ENCODE results near the gene BFAR. TPM values are rescaled to one million over a fixed set of nuclear protein-coding genes. Genes with fewer than 3 reads are reported as not detected.
A peak's percentile ranks its signal among the peaks of the same experiment; 100 is the strongest.

The BFAR gene
- total RNA-seq, 1 experiment from 2014 or later = 57.0 TPM

GRCh38 chr16:14600164-14600563 lies 32.6 kb upstream of the BFAR start:
- intact Hi-C loops (cut with micrococcal nuclease) = loop anchor here (1.0 kb wide), 2 partner anchors 71 to 299 kb away; no protein-coding TSS in a partner anchor
- no peaks in the 10 kb centered on the region for H3K27me3 Mint-ChIP-seq (ENCODE audit: insufficient read depth, unreplicated experiment)
- H3K4me3 Mint-ChIP-seq (ENCODE audit: unreplicated experiment) = no peak overlapping the region
- ChIA-PET CTCF (interaction anchor here (0.6 to 1.7 kb wide), 9 partner anchors 69 to 351 kb away, joined by 3 to 5 read pairs (median 4); no protein-coding TSS in a partner anchor), POLR2A (interaction anchor here (0.7 kb wide), 1 partner anchor 32 kb away, joined by 3 read pairs; no protein-coding TSS in a partner anchor)
- no peaks in the 10 kb centered on the region for H3K4me1 Mint-ChIP-seq (ENCODE audit: insufficient read depth, unreplicated experiment)
- H3K9me3 Mint-ChIP-seq (ENCODE audit: unreplicated experiment) = no peaks in the 10 kb centered on the region
- H3K27ac Mint-ChIP-seq (ENCODE audit: low read depth, unreplicated experiment) = no peak overlapping the region
- peaks cover 88% of the 10 kb centered on the region for H3K36me3 Mint-ChIP-seq (ENCODE audit: insufficient read depth, unreplicated experiment)
- TF ChIP-seq CTCF (IDR thresholded peaks at IDR 0.05; ENCODE audit: unreplicated experiment) = peak; percentile 38
- BruUV-seq (replicated peaks) = no TSS peak
- DNase-seq (ENCODE audit: unreplicated experiment) = peak; percentile 27

GRCh38 chr16:14602443-14602963 lies 30.2 kb upstream of the BFAR start:
- CTCF ChIA-PET = interaction anchor here (0.6 to 1.8 kb wide), 7 partner anchors 11 to 354 kb away, joined by 3 to 4 read pairs (median 4); no protein-coding TSS in a partner anchor
- no peak for TF ChIP-seq CTCF (IDR thresholded peaks at IDR 0.05; ENCODE audit: unreplicated experiment)
- Mint-ChIP-seq H3K4me3 (ENCODE audit: unreplicated experiment) (no peak overlapping the region), H3K27ac (ENCODE audit: low read depth, unreplicated experiment) (no peak overlapping the region), H3K27me3 (ENCODE audit: insufficient read depth, unreplicated experiment) (no peaks in the 10 kb centered on the region), H3K9me3 (ENCODE audit: unreplicated experiment) (no peaks in the 10 kb centered on the region), H3K4me1 (ENCODE audit: insufficient read depth, unreplicated experiment) (no peaks in the 10 kb centered on the region), H3K36me3 (ENCODE audit: insufficient read depth, unreplicated experiment) (peaks cover 93% of the 10 kb centered on the region)
- POLR2A ChIA-PET = interaction anchor here (0.7 to 0.8 kb wide), 2 partner anchors 14 to 15 kb away, joined by 3 read pairs; no protein-coding TSS in a partner anchor
- intact Hi-C loops (cut with micrococcal nuclease) = no loop called here
- no peak for DNase-seq (ENCODE audit: unreplicated experiment)
- BruUV-seq (replicated peaks) = no TSS peak

- no peaks in the 10 kb centered on the region for H3K9me3 Mint-ChIP-seq (ENCODE audit: unreplicated experiment)
- no peak for TF ChIP-seq CTCF (IDR thresholded peaks at IDR 0.05; ENCODE audit: unreplicated experiment)
- no peak overlapping the region for H3K4me3 Mint-ChIP-seq (ENCODE audit: unreplicated experiment)
- peaks cover 89% of the 10 kb centered on the region for H3K36me3 Mint-ChIP-seq (ENCODE audit: insufficient read depth, unreplicated experiment)
- intact Hi-C loops (cut with micrococcal nuclease) = no loop called here
- no peaks in the 10 kb centered on the region for H3K4me1 Mint-ChIP-seq (ENCODE audit: insufficient read depth, unreplicated experiment)
- POLR2A ChIA-PET = no interaction called here
- no peak overlapping the region for H3K27ac Mint-ChIP-seq (ENCODE audit: low read depth, unreplicated experiment)
- BruUV-seq (replicated peaks) = no TSS peak
- no peak for DNase-seq (ENCODE audit: unreplicated experiment)
- no peaks in the 10 kb centered on the region for H3K27me3 Mint-ChIP-seq (ENCODE audit: insufficient read depth, unreplicated experiment)
- CTCF ChIA-PET = interaction anchor here (0.5 to 1.9 kb wide), 8 partner anchors 10 to 705 kb away, joined by 3 to 7 read pairs (median 4); no protein-coding TSS in a partner anchor
Measured at GRCh38 chr16:14606102-14606501, 26.6 kb upstream of the BFAR start.

GRCh38 chr16:14608111-14608566 lies 24.6 kb upstream of the BFAR start:
- Mint-ChIP-seq H3K4me3 (ENCODE audit: unreplicated experiment) (no peak overlapping the region), H3K9me3 (ENCODE audit: unreplicated experiment) (no peaks in the 10 kb centered on the region), H3K27me3 (ENCODE audit: insufficient read depth, unreplicated experiment) (no peaks in the 10 kb centered on the region), H3K4me1 (ENCODE audit: insufficient read depth, unreplicated experiment) (no peaks in the 10 kb centered on the region), H3K27ac (ENCODE audit: low read depth, unreplicated experiment) (no peak overlapping the region), H3K36me3 (ENCODE audit: insufficient read depth, unreplicated experiment) (peaks cover 92% of the 10 kb centered on the region)
- CTCF ChIA-PET = interaction anchor here (0.6 kb wide), 1 partner anchor 15 kb away, joined by 4 read pairs; no protein-coding TSS in a partner anchor
- no peak for TF ChIP-seq CTCF (IDR thresholded peaks at IDR 0.05; ENCODE audit: unreplicated experiment)
- intact Hi-C loops (cut with micrococcal nuclease) = no loop called here
- no peak for DNase-seq (ENCODE audit: unreplicated experiment)
- BruUV-seq (replicated peaks) = no TSS peak
- POLR2A ChIA-PET = interaction anchor here (1.1 kb wide), 1 partner anchor 12 kb away, joined by 3 read pairs; no protein-coding TSS in a partner anchor
